Stimulated activated CD8-positive, alpha-beta memory T cell treated with anti-CD3 and anti-CD28 coated beads, Interleukin-15, amount 100 ng/mL, for 4 hours (primary cell): ENCODE results near the gene ARMS2.

Experiments
- DNase-seq, 2 donors: peaks; one replicate each; pipeline ENCODE4 v3.0.0-alpha.2; 2020; ENCODE audit warnings: low read depth in 2 of 2

Gene ARMS2

GRCh38 chr10:122450353-122450990 is 4.0 kb upstream of the ARMS2 start:
- no peak for DNase-seq

GRCh38 chr10:122454071-122454470 is 382 bp upstream of the ARMS2 start:
- no peak for DNase-seq

GRCh38 chr10:122455376-122456079 is 1.1 kb downstream of the ARMS2 start:
- no peak for DNase-seq

GRCh38 chr10:122457934-122458333 is 3.5 kb downstream of the ARMS2 start:
- no peak for DNase-seq

- DNase-seq: no peak
Observed at GRCh38 chr10:122458693-122459092, 4.2 kb downstream of the ARMS2 start.

- no peak for DNase-seq
Observed at GRCh38 chr10:122459561-122460273, 5.3 kb downstream of the ARMS2 start.

GRCh38 chr10:122460891-122461293 is 6.4 kb downstream of the ARMS2 start:
- DNase-seq: no peak

- no peak for DNase-seq
Observed at GRCh38 chr10:122461367-122461728, 6.9 kb downstream of the ARMS2 start, which contains the start of gene HTRA1. Gene HTRA1, plus strand, starts transcription at chr10:122461553. Its CDS starts 100 bp downstream, at chr10:122461653.

- DNase-seq: no peak
Observed at GRCh38 chr10:122461729-122462532, 7.5 kb downstream of the ARMS2 start.

GRCh38 chr10:122462533-122463465 is 8.3 kb downstream of the ARMS2 start:
- DNase-seq: no peak

GRCh38 chr10:122463466-122464249 is 9.2 kb downstream of the ARMS2 start:
- DNase-seq: no peak

GRCh38 chr10:122464250-122464510 is 9.7 kb downstream of the ARMS2 start:
- DNase-seq: no peak

- no peak for DNase-seq
Observed at GRCh38 chr10:122464586-122464985, 10.1 kb downstream of the ARMS2 start.

- DNase-seq: no peak
Observed at GRCh38 chr10:122465401-122466040, 11.1 kb downstream of the ARMS2 start.

- no peak for DNase-seq
Observed at GRCh38 chr10:122466951-122467381, 12.5 kb downstream of the ARMS2 start.

GRCh38 chr10:122467701-122468100 is 13.2 kb downstream of the ARMS2 start:
- no peak for DNase-seq

GRCh38 chr10:122468307-122468925 is 14.0 kb downstream of the ARMS2 start:
- DNase-seq: no peak

GRCh38 chr10:122468926-122469781 is 14.7 kb downstream of the ARMS2 start:
- no peak for DNase-seq
